GM21723 (cell line): ENCODE measurements around the gene VRK1.

Experiments used
- ATAC-seq: cut with Tn5 transposase; IDR thresholded peaks from one replicate; pipeline ENCODE4 v1.9.1; 2021; ENCODE audit warnings: mild to moderate bottlenecking, moderate library complexity; ENCODE audit not compliant: unreplicated experiment

Gene VRK1

GRCh38 chr14:96915478-96915877 is 118.3 kb downstream of the VRK1 start:
- ATAC-seq, result no peak

GRCh38 chr14:96916751-96917150 is 119.6 kb downstream of the VRK1 start:
- ATAC-seq, result no peak

- ATAC-seq, result no peak
Measured at GRCh38 chr14:96917442-96917963, 120.3 kb downstream of the VRK1 start.

- no peak for ATAC-seq
Measured at GRCh38 chr14:96920023-96920422, 122.8 kb downstream of the VRK1 start.

GRCh38 chr14:96920820-96921219 is 123.6 kb downstream of the VRK1 start:
- ATAC-seq, result no peak

- ATAC-seq, result no peak
Measured at GRCh38 chr14:96922986-96923385, 125.8 kb downstream of the VRK1 start.

- ATAC-seq, result no peak
Measured at GRCh38 chr14:96925422-96925821, 128.2 kb downstream of the VRK1 start.

- ATAC-seq, result no peak
Measured at GRCh38 chr14:96926001-96926400, 128.8 kb downstream of the VRK1 start.

GRCh38 chr14:96928779-96929380 is 131.7 kb downstream of the VRK1 start:
- ATAC-seq, result no peak

- no peak for ATAC-seq
Measured at GRCh38 chr14:96929950-96930349, 132.8 kb downstream of the VRK1 start.

- ATAC-seq, result no peak
Measured at GRCh38 chr14:96930526-96930925, 133.3 kb downstream of the VRK1 start.
